Right lobe of liver (tissue), 6 donors: ENCODE data around the gene ENTPD7. TPM values are rescaled to one million over a fixed set of nuclear protein-coding genes. Genes with fewer than 3 reads are reported as not detected.

Experiments used
- ATAC-seq, 4 donors: fragments of 200-7000 bp; cut with Tn5 transposase; one replicate each; pipeline ENCODE4 v1.9.1; 2020; ENCODE audit warnings: mild to moderate bottlenecking in 4 of 4, moderate library complexity in 4 of 4
- DNase-seq, 3 donors: peaks; one replicate each; pipeline ENCODE4 v3.0.0-alpha.2; 2020
- H3K27ac ChIP-seq, 3 donors: fragments of 200-600 bp; one replicate each; pipeline ENCODE4 v1.8.0; 2022
- H3K27me3 ChIP-seq, 2 donors: fragments of 200-600 bp; one replicate each; pipeline ENCODE4 v1.8.0; 2022
- H3K36me3 ChIP-seq, 4 donors: fragments of 200-600 bp; sonication (generic) in 1 of 4; one replicate each; pipeline versions ENCODE4 v1.5.1 to v1.8.0; 2017 to 2022; ENCODE audit warnings: control low read depth in 1 of 4
- H3K4me1 ChIP-seq, 4 donors: fragments of 200-600 bp; sonication (generic) in 1 of 4; one replicate each; pipeline versions ENCODE4 v1.5.1 to v1.8.0; 2017 to 2022; ENCODE audit warnings: control low read depth in 1 of 4
- H3K4me3 ChIP-seq, 3 donors: fragments of 200-600 bp; one replicate each; pipeline ENCODE4 v1.8.0; 2022
- H3K9me3 ChIP-seq, 4 donors: fragments of 200-600 bp; sonication (generic) in 1 of 4; one replicate each; pipeline versions ENCODE4 v1.5.1 to v1.8.0; 2017 to 2022; ENCODE audit warnings: control low read depth in 1 of 4
- POLR2A ChIP-seq: fragments of 450-650 bp; IDR thresholded peaks from one replicate; pipeline ENCODE4 v1.6.1; 2017; ENCODE audit warnings: antibody characterized with exemption, mild to moderate bottlenecking
- WGBS: methylation state at CpG from one replicate; pipeline ENCODE4 v1.1.6; 2018; ENCODE audit warnings: low coverage, low lambda C conversion rate; ENCODE audit not compliant: insufficient coverage; ENCODE audit errors: missing lambda C conversion rate; 5-methylcytosine and 5-hydroxymethylcytosine counted together
- intact Hi-C, 2 donors: fragments of 100-400 bp; cut with DNase I; formaldehyde crosslinking; loops; one replicate each; pipeline versions ENCODE4 v1.11.2 to v1.14.1; 2022
- total RNA-seq, 6 experiments: library from RNA; depleted of rRNA in 2 of 6; stranded (reverse); fragments of >200 nt in 2 of 6; fragmentation: NEBNext Ultra II Directional in 3 of 6; extraction: Animal tissue kit (Norgen Biotek cat#: 25700) in 3 of 6; gene quantifications; one replicate each; pipeline versions ENCODE4 v1.1.0 to v1.2.4, GENCODE V29; 2016 to 2023
- TF ChIP-seq, protein P1 (sequence below), 4 donors: fragments of 200-600 bp in 3 of 4; fragments of 450-650 bp in 1 of 4; IDR thresholded peaks; one replicate each; pipeline versions ENCODE4 v1.5.1 to v1.8.0; 2016 to 2022; ENCODE audit warnings: antibody characterized with exemption in 4 of 4, mild to moderate bottlenecking in 2 of 4
- donor health status: DM: no; HTN: yes; CAD: no.
- donor health status: DM: no; HTN: no; CAD: no.
- donor health status: DM: no; HTN: no; CAD: no.
- donor health status: DM: no; HTN: yes; CAD: no.
- donor health status: DM: no; HTN: yes; CAD: no.

ENTPD7 gene
- total RNA-seq, 6 experiments from 2014 or later = 7.5 to 16.5 (median 10.8) TPM

DNA sequence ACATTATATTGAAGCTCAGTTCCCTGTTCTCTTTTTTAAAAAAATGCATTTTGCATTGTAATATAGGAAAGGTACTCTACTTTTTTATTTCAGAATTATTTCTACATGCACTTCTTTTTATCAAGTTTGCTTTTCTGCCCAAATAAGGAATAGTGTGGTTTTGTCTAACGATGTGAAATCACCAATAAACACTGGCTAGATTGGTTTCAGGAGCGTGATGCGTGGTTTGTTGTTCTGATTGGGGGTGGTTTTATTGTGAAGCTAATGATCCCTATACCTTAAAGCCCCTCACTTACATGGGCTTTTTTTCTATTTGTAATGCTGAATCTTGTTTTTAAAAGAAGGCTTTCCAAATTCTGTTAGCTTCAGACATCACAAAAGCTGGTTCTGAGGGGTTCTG, 17.6 kb downstream of the ENTPD7 start:
- Histone ChIP-seq H3K9me3 (no peaks in the 10 kb centered on the region), H3K36me3 (peaks cover 0 to 14% (median 0%) of the 10 kb centered on the region in 4 donors), H3K4me3 (no peak overlapping the region), H3K4me1 (peaks cover 0 to 24% (median 11%) of the 10 kb centered on the region in 4 donors), H3K27ac (peak overlapping the region in 1 of 3 donors; percentile 26), H3K27me3 (no peaks in the 10 kb centered on the region)
- DNase-seq (no peak), ATAC-seq (no peak)
- intact Hi-C loops = no loop called here
- TF ChIP-seq, protein P1, sequence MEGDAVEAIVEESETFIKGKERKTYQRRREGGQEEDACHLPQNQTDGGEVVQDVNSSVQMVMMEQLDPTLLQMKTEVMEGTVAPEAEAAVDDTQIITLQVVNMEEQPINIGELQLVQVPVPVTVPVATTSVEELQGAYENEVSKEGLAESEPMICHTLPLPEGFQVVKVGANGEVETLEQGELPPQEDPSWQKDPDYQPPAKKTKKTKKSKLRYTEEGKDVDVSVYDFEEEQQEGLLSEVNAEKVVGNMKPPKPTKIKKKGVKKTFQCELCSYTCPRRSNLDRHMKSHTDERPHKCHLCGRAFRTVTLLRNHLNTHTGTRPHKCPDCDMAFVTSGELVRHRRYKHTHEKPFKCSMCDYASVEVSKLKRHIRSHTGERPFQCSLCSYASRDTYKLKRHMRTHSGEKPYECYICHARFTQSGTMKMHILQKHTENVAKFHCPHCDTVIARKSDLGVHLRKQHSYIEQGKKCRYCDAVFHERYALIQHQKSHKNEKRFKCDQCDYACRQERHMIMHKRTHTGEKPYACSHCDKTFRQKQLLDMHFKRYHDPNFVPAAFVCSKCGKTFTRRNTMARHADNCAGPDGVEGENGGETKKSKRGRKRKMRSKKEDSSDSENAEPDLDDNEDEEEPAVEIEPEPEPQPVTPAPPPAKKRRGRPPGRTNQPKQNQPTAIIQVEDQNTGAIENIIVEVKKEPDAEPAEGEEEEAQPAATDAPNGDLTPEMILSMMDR (IDR thresholded peaks at IDR 0.05) = no peak
- TF ChIP-seq POLR2A = no peak
- 75% methylated on average over 3 of the region's 3 CpGs for WGBS

GRCh38 chr10:99678921-99679320, 19.6 kb downstream of the ENTPD7 start:
- no peak for ATAC-seq
- no peaks in the 10 kb centered on the region for H3K9me3 ChIP-seq
- no peak for DNase-seq
- intact Hi-C loops = no loop called here
- TF ChIP-seq, protein P1 (IDR thresholded peaks at IDR 0.05) = no peak
- TF ChIP-seq POLR2A = no peak
- WGBS = 69% methylated on average over 2 of the region's 3 CpGs
- peaks cover 0 to 14% (median 0%) of the 10 kb centered on the region in 4 donors for H3K36me3 ChIP-seq
- no peak overlapping the region for H3K27ac ChIP-seq
- no peaks in the 10 kb centered on the region for H3K27me3 ChIP-seq
- no peak overlapping the region for H3K4me3 ChIP-seq
- peaks cover 0 to 21% (median 7%) of the 10 kb centered on the region in 4 donors for H3K4me1 ChIP-seq

DNA sequence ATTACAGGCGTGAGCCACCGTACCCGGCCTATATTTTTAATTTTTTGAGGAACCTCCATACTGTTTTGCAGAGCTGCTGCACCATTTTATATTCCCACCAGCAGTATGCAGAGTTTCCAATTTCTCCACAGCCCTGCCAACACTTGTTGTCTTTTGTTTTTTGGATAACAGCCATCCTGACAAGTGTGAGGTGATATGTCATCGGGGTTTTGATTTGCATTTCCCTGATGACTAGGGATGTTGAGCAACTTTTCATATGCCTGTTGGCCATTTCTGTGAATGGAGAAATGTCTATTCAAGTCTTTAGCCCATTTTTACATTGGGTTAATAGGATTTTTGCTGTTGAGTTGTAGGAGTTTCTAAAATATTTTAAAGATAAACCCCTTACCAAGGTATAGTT, 22.2 kb downstream of the ENTPD7 start:
- DNase-seq = no peak
- Histone ChIP-seq H3K4me3 (no peak overlapping the region), H3K9me3 (no peaks in the 10 kb centered on the region), H3K36me3 (peaks cover 0 to 14% (median 3%) of the 10 kb centered on the region in 4 donors), H3K27ac (peak overlapping the region in 2 of 3 donors; percentile 31 to 55), H3K4me1 (peaks cover 0 to 19% (median 3%) of the 10 kb centered on the region in 4 donors), H3K27me3 (no peaks in the 10 kb centered on the region)
- TF ChIP-seq, protein P1 (IDR thresholded peaks at IDR 0.05) = no peak
- no peak for TF ChIP-seq POLR2A
- intact Hi-C loops = no loop called here
- 69% methylated on average over 4 of the region's 4 CpGs for WGBS
- ATAC-seq = peak; percentile 60 to 84 (median 75)

- Histone ChIP-seq H3K36me3 (peaks cover 0 to 14% (median 3%) of the 10 kb centered on the region in 4 donors), H3K9me3 (no peaks in the 10 kb centered on the region), H3K27ac (peak overlapping the region in 2 of 3 donors; percentile 31 to 55), H3K4me1 (peaks cover 0 to 19% (median 3%) of the 10 kb centered on the region in 4 donors), H3K27me3 (no peaks in the 10 kb centered on the region), H3K4me3 (no peak overlapping the region)
- DNase-seq (no peak), ATAC-seq (no peak)
- TF ChIP-seq, protein P1 (IDR thresholded peaks at IDR 0.05) = no peak
- TF ChIP-seq POLR2A = no peak
- WGBS = 14% methylated on average over 1 of the region's 1 CpG
- intact Hi-C loops = no loop called here
Observed at GRCh38 chr10:99682032-99682431, 22.7 kb downstream of the ENTPD7 start.
